SW480 (cell line): ENCODE results near the gene TPPP.
"Not testable (repeated sequence)": the region's sequence is repeated elsewhere in the genome, so short reads cannot be mapped to it uniquely, and the experiment has no call there.

ENCODE experiments used
- DNase-seq: peaks from one replicate; pipeline ENCODE4 v3.0.0-alpha.2; 2016; ENCODE audit warnings: low spot score

Gene TPPP

DNA sequence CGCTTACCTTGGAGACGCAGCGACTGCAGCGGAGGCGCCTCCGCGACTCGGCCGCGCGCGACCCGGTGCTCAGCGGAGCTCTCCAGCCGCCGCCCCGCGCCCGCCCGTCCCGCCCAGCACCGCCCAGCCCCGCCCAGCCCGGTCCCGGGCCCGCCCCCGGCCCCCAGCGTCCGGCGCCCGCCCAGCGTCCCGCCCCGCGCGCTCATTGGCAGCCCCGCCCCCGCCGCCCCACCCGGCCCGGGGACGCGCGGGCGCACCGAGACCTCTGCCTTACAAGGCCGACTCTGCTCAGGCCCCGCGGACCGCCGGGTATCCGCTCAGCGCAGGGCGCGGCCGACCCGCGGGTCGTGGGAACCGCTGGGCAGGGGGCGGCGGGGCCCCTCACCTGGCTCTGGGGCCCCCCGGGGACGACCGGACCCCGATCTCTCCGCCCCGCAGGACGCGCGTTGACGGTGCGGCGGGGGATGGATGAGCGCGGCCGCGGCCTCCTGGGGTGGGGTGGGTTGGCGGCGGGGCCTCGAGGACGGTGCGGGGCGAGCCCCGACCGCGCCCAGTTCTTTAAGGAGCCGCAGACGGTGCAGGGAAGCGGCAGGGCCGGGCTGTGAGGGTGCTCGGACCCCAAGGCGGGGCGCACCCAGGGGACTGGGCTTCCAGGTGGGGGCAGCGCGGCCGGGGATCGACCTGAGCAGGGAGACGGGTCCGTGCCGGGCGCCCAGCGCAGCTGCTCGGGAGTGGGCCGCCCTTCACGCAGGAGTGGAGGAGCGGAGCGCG is at the start of gene TPPP:
Gene TPPP (minus strand): TSS at position 82 of the 771 bp plus-strand sequence. CDS start 15,292 bp downstream, outside the sequence.
- DNase-seq = peak; percentile 65

DNA sequence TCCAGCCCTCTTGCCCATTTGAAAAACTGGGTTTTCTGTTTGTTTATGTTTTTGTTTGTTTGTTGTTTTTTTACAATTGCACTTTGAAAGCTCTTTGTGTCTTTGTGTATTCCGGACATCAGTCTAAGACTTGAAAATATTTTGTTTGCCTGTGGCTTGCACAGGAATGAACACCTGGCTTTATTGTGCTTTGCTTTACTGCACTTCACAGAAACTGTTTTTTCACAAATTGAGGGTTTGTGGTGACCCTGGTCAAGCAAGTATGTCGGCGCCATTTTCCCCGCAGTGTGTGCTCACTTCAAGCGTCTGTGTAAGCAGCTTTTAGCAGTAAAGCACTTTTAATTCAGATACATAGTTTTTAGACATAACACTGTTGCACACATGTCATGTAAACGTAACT is 49.1 kb upstream of the TPPP start:
- peak; percentile 61 for DNase-seq

DNA sequence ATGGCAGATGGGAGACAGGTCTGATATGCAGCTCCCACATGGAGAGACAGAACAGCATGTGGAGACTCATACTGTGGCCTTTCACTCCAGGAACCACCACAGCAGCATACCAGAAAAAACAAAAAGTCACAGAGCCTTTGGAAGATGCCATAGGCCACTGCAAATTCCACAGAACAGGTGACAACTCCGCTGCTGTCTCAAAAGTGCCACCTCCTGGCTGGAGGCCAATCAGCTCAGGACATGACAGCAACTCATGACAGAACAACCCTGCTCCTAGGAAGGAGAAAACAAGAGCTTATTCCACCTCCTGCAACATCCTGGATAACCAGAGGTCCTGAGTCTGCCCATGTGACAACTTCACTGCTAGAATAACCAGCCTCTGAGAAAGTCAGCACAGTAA is 41.0 kb upstream of the TPPP start:
- not testable (repeated sequence) for DNase-seq

DNA sequence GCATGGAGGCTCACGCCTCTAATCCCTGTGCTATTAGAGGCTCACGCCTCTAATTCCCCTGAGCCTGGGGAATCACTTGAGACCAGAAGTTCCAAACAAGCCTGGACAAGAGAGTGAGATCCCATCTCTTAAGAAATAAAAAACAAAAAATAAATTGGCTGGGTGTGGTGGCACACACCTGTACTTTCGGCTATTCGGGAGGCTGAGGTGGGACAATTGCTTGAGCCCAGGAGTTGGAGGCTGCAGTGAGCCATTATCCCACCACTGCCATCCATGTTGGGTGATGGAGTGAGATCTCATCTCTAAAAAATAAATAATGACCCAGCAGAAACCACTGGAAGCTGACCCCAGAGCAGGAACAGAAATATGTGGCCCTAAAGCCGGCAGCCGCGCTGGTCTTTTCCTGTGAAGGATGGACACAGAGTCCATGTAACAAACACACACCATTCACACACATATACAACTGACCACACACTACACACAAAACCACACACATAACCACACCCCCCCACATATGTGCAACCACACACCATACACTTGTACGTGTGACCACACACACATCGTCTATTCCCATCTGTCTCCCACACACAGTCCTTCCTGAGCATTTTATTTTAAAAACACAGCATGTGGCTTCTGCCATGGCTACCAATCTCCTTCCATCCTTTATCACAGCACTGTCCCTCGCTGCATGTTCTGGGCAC is 39.8 kb upstream of the TPPP start:
- not testable (repeated sequence) for DNase-seq

DNA sequence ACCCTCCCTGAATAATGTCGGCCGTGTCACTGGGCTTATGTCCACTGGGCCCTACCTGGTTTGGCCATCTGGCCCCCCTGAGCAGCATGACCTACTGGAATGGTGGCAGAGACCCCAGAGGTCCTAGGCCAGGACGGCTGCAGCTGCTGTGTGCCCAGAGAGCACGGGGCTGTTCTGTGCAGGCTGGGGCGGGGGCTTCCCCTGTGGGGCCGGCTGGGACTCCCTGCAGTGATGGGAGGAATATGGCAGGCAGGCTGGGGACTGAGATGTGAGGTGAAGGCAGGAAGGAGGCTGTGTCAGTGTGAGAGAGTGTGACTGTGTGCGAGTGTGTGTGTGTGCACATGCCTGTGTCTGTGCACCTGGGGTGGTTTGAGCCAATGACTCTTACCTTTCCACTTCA is 36.1 kb upstream of the TPPP start:
- not testable (repeated sequence) for DNase-seq

DNA sequence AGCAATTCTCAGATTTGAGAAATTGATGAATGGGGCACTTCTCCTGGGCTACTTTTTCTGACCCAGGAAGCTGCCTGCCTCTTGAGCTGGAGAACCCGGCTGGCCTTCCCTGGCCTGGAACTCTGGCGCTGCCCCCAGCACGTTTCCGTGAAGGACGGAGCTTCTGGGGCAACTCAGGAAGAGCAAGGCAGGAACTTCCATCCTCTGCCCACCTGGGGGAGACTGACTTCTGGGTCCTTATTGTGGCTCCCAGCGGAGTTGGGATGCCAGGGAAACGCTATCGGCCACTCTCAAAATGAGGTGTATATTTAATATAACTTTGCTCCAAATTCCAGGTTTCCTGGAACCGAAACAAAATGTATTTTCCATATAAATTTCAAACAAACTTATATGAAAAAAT is 33.9 kb upstream of the TPPP start:
- DNase-seq = not testable (repeated sequence)

DNA sequence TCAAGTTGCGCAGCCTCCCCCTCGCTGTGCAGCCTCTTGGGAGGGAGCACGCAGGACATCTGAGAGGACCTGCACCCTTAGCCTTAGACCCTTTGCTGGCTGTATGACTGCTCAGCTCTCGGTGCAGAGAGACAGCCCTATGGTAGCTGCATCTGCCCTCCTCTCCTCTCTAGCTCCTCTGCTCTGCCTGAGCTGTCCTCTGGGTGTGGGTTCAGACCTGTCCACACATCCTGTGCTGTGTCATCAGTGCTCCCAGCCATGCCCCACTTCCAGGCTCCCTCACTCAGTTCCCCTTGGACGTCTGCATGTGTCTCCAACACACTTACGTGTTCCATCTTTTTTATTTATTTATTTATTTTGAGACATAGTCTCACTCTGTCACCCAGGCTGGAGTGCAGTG is 30.7 kb upstream of the TPPP start:
- DNase-seq = not testable (repeated sequence)

DNA sequence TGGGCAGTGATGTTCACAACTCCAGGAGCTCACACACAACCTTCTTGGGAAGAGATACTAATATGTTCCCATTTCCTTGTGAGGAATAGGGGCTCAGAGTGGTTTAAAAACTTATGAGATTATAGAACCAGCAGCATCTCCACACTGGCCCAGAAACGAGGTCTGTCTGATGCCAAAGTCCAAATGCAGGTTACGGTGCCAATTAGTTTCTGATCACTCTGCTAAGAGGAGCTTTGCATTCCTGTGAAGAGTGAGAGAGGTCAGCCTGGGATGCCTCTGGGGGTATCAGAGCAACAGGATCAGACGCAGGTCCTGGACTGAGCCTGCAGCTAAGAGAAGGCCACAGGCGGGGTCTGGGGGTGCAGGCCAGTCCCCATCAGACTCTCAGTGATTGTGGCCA is 30.2 kb upstream of the TPPP start:
- DNase-seq = not testable (repeated sequence)

DNA sequence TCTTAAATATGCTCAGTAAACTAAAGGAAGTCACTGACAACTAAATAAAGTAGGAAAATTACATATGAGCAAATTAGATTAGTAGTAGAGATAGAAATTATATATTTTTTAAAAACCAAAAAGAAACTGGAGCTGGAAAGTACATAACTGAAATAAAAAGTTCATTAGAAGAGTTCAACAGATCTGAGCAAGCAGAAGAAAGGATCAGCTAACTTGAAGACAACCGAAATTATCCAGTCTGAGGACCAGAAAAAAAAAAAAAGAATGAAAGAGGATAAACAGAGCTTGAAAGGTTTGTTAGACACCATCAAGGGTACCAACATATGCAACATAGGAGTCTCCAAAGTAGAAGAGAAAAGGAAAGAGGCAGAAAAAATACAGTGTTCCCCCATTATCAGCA is 26.2 kb upstream of the TPPP start:
- not testable (repeated sequence) for DNase-seq

DNA sequence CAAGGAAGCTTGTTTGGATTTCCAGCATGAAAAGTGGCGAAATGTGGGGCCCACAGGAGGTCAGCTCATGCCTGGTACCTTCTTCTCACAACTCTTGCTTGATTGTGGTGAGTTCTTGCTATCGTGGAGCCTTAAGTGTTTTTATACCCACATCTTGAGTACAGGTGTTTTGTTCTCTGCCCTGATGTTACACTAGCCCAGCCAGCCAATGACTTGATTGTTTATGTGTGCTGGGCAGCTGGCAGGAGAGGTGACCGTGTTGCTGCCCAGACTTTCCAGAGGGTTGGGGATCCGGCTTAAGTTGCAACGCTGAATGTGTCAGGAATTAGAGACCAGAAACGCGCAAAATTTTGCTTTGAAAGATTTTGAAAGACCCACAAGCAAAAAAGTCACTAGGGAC is 24.0 kb upstream of the TPPP start:
- no peak for DNase-seq

DNA sequence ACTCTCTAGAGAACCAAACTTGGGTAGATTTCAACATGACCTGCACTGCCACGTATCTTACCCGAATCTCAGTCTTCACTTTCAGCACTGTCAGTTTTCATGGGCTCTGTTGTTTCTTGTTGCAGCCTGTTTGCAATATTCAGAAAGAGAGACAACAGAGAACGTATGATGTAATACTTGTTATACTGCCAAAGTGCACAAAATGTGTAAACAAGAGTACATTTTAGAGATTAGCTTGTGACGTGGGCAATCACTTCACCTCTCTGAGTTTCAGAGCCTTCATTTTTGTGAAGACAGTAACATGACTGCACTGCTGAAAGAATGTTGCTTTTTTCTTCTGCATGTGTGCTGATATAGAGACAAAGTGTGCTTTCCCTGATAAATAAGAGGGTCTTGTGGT is 23.6 kb upstream of the TPPP start:
- not testable (repeated sequence) for DNase-seq

DNA sequence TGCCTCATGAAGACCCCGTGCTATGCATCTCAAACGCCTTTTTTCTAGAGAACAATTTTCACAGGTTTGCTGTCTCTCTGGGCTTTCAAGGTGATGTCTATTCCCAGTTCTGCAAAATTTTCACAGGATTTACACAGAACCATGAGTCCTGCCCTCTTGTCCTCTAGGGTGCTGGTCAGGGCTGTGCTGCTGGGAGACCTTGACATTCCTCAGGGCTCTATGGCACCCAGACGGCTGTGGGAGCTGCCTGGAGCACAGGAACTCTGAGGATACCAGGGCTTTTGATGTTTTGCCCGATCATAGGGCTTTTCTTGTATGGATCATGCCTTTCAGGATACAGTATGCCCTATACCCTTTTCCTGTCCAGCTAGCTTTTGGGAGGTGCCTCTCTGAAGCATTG is 22.5 kb upstream of the TPPP start:
- DNase-seq = not testable (repeated sequence)

DNA sequence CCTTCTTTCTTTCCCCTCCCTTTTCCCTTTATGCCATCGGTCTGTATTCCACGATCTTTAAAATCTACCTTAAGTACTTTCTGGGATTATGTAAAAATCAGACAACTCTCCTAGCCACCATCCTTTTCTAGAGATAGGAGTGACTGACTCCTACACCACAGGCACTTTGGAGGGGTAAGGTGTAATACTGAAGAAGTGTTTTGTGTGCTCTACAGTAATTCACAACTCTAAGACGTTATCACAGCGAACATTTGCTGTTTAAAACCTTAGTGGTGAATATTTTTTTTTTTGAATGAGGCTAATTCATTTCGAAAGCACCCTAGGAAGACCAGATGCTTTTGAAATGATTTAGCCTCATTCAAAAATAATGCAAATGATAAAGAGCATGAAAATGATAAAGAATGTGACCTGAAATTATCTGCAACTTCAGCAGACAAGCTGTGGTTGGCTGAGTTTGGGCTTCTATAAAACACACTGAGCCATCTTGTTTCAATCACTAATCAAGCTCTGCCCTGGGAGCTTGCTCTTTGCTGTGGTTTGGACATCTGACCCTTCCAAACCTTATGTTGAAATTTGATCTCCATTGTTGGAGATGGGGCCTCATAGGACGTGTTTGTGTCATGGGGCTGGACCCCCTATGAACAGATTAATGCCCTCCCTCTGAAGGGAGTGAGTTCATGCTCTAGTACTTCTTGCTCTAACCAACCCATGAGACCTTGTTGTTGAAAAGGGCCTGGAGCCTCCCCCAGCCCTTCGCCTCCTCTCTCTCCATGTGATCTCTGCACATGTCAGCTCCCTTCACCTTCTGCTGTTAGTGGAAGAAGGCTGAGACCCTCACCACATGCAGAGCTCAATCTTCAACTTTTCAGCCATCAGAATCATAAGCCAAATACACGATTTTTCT is 21.3 kb upstream of the TPPP start:
- DNase-seq = not testable (repeated sequence)

DNA sequence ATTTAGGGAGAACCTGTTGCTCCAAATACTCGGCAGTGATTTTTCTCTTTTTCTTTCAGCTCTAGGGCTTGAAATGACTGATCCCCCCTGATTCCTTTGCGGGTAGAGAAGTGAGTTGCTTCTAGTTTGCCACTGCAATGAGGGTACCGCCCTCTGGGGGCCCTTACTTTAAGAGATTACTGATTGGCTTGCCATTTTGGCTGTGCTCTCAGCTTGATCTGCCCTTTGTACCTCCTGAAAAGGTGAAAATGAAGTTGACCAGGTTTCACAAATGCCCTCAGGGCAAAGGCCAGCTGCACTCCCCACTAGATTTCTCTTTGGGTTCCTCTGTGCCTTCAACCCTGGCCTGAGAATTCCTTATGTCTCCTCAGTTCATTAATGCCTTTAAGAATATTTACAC is 20.5 kb upstream of the TPPP start:
- DNase-seq = not testable (repeated sequence)

DNA sequence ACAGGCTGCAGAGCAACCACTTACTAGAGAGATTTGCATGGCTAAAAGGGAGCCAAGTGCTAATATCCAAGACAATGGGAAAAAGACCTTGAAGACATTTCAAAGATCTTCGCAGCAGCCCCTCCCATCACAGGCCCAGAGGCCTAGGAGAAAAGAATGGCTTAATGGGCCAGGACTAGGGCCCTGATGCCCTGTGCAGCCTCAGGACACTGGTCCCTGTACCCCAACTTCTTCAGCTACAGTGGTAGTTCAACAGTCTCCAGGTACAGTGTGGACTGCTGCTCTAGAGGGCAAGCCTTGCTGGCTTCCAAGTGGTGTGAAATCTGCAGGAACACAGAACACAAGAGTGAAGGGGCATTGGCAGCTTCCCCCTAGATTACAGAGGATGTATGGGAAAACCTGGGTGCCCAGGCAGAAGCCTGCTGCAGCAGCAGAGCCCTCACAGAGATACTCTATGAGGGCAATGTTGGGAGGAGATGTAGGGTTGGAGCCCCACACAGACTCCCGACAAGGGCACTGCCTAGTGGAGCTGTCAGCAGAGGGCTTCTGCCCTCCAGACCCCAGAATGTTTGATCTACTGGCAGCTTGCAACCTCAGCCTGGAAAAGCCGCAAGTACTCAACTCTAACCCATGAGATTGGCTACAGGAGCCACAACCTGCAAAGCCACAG is 15.8 kb upstream of the TPPP start:
- DNase-seq = not testable (repeated sequence)

DNA sequence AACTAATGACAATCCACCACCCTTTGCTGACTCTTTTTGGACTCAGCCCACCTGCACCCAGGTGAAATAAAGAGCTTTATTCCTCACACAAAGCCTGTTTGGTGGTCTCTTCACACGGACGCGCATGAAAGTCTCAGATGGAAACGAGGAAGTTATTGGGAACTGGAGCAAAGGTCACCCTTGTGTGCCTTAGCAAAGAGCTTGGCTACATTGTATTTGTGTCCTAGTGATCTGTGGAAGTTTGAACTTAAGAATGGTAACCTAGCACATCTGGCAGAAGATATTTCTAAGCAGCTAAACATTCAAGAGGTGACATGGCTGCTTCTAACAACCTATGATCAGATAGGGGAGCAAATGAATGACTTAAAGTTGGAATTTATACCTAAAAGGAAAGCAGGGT is 15.2 kb upstream of the TPPP start:
- DNase-seq = not testable (repeated sequence)

DNA sequence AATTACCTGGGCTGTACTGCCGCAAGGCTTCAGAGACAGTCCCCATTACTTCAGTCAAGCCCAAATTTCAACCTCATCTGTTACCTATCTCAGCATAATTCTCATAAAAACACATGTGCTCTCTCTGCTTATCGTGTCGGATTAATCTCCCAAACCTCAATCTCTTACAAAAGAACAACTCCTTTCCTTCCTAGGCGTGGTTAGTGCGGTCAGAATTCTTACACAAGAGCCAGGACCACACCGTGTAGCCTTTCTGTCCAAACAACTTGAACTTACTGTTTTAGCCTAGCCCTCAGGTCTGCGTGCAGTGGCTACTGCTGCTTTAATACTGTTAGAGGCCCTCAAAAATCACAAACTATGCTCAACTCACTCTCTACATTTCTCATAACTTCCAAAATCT is 13.0 kb upstream of the TPPP start:
- DNase-seq = not testable (repeated sequence)

DNA sequence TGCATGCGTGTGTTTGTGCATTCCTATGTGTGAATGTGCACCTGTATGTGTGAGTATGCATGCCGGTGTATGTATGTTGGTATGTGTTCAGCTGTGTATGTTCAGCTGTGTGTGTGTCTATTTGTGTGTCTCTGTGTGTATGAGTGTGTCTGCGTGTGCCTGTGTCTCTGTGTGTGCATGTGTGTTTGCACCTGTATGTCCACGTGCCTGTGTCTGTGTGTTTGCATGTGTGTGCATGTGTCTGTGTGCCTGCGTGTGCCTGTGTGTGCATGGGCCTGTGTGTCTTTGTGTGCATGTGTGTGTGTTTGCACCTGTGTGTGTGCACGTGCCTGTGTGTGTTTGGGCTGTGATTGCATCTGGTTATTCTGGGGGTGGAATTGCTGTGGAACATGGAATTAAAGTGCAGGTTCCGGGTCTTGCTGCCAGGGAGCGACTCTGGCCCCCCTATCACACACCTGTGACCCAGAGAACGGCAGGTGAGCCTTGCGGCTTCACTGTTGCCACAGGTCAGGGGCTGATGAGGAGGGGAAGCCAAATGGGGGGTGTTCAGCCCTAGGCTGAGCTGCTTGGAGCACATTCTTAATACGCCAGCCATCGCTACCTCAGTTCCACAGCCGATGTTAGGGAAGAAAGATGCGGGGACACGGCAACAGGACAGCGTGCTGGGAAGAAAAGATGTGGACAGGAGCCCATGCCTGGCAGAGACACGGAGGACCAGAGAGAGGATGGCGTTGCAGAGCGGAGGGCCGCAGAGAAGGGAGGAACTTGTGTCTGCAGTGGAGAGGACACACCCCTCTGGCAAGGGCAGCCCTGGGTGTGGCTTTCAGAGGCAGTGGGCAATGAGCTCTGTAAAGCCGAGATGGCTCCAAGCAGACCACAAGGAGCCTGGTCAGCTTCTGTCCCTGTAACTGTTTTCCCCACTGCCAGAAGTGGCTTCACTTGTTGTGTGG is 3.9 kb upstream of the TPPP start:
- not testable (repeated sequence) for DNase-seq

DNA sequence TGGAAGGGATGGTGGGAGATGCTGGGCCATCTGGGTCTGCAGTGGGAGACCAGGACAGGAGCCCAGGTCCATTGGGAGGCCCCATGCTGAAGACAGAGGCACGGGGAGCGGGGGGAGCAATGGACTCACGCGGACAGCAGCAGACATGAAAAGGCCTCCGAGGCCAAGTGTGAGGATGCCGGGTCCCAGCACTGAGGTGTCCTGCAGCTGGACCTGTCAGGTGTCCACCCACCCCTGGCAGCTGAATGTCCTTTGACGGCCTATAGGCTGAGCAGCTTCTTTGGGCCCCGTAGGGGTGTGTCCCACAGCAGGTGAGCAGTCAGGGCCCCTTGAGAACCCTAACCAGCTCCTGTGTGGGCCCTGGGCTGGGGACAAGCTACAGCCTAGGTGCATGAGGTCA is 3.0 kb upstream of the TPPP start:
- not testable (repeated sequence) for DNase-seq

DNA sequence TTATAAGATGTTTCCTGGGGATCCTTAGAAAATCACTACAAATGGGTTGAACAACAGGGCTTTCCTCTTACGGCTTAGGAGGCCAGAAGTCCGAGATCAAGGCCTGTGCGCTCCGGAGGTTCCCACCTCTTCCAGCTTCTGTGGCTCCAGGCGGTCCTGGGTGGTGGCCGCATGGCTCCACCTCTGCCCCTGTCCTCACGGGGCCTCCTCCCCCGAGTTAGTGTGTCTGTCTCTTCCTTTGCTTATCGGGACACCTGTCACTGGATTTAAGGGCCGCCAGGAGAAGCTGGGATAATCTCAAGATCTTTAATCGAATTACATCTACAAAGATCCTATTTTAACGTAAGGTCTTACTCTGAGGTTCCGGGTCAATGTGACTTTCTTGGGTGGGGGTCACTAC is 2.3 kb upstream of the TPPP start:
- not testable (repeated sequence) for DNase-seq

DNA sequence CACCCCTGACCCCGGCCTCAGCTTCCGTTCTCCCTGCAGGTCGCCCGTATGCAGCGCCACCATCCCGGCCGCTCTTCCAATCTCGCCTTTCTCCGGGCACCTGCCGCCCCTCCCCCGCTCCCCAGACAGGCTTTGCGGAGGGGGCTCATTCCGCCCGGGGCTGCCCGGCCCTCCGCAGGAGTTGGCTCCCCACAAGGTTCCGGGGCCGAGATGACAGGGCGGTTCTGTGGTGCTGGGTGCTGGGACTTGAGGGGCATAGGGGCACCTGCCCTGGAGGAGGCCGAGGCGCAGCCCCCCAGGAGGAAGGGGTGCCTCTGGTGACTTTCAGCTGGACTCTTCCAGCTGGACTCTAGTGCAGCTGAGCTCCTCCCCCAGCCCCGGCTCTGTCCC is 885 bp upstream of the TPPP start:
- DNase-seq = not testable (repeated sequence)
